ENCODE data around the gene SNX25.

SNX25 gene

DNA sequence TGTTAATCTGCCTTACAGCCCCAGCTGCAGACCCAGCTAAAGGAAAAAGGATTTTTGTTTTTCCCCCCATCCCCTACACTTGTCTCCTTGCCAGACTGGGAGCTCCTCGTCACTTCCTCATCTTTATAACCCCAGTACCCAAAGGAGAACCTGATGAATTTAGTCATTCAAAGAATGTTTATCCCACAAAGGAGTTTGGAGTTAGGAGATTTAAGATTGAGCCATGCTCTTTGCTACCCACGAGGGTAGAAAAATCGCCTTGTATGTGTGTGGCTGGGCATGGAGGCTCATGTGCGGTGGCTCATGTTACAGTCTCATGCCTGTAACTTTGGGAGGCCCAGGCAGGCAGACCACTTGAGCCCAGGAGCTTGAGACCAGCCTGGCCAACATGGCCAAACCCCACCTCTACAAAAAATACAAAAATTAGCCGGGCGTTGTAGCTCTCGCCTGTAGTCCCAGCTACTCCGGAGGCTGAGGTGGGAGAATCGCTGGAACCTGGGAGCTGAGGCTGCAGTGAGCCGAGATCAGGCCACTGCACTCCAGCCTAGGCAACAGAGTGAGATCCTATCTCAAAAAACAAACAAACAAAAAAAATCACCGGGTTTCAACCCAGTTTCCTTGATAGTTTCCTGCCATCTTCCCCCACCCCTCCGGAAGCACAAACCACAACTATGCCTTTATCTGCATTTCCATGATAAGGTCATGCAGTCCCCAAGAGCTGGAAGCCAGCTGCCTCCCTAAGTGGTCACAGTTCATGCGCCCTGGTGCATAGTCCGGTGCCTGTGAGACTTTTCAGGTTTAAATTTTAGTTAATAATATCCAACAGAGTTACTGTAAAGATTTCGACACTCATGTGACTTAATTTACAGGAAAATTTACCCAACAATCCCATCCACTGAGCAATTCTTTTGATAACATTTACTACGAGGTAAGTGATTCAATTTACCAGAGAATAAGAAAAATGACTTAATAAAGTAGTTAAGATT is 7.1 kb upstream of the SNX25 start (continued):
- TF ChIP-seq BCL6B (tag by site-specific recombination; IDR thresholded peaks at IDR 0.05) (peak; percentile 60), IKZF3 (tag by site-specific recombination; IDR thresholded peaks at IDR 0.05) (peak; percentile 32; the same call in 1 of the 2 replicates), TCF7L2 (IDR thresholded peaks at IDR 0.05; ENCODE audit: borderline replicate concordance, low read depth, low read length) (0 out of 2 replicates have a peak, but pooled peaks have one; percentile 41), ZBTB17 (tag by site-specific recombination; IDR thresholded peaks at IDR 0.05) (peak; percentile 81), WT1 (tag by site-specific recombination; IDR thresholded peaks at IDR 0.05) (peak; percentile 26; the same call in 1 of the 2 replicates), MZF1 (tag by site-specific recombination; IDR thresholded peaks at IDR 0.05; ENCODE audit: borderline replicate concordance) (peak; percentile 95; the same call in 1 of the 2 replicates), ZNF274 (IDR thresholded peaks at IDR 0.05; ENCODE audit: low read length) (no peak), ZNF274 (tag by site-specific recombination; IDR thresholded peaks at IDR 0.05; ENCODE audit: borderline replicate concordance) (no peak), ZBTB44 (tag by site-specific recombination; IDR thresholded peaks at IDR 0.05) (0 out of 2 replicates have a peak, but pooled peaks have one; percentile 22), ZNF114 (tag by site-specific recombination; IDR thresholded peaks at IDR 0.05) (no peak), ZNF548 (tag by site-specific recombination; IDR thresholded peaks at IDR 0.05) (no peak), SP7 (tag by site-specific recombination; IDR thresholded peaks at IDR 0.05) (peak; percentile 69; the same call in 1 of the 2 replicates), TRIM28 (IDR thresholded peaks at IDR 0.05; ENCODE audit: borderline replicate concordance, low read length) (peak; percentile 26; the same call in 1 of the 2 replicates), ZEB2 (tag by site-specific recombination; IDR thresholded peaks at IDR 0.05) (peak; percentile 41; the same call in 1 of the 2 replicates), OSR2 (tag by site-specific recombination; IDR thresholded peaks at IDR 0.05) (peak; percentile 89), ZNF843 (tag by site-specific recombination; IDR thresholded peaks at IDR 0.05) (peak; percentile 55), KLF10 (tag by site-specific recombination; IDR thresholded peaks at IDR 0.05) (no peak), INSM2 (tag by site-specific recombination; IDR thresholded peaks at IDR 0.05) (0 out of 2 replicates have a peak, but pooled peaks have one; percentile 25)
- TF ChIP-seq, protein P1, sequence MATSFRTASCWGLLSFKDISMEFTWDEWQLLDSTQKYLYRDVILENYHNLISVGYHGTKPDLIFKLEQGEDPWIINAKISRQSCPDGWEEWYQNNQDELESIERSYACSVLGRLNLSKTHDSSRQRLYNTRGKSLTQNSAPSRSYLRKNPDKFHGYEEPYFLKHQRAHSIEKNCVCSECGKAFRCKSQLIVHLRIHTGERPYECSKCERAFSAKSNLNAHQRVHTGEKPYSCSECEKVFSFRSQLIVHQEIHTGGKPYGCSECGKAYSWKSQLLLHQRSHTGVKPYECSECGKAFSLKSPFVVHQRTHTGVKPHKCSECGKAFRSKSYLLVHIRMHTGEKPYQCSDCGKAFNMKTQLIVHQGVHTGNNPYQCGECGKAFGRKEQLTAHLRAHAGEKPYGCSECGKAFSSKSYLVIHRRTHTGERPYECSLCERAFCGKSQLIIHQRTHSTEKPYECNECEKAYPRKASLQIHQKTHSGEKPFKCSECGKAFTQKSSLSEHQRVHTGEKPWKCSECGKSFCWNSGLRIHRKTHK (tag by site-specific recombination; IDR thresholded peaks at IDR 0.05) = no peak
- TF ChIP-seq, protein P2, sequence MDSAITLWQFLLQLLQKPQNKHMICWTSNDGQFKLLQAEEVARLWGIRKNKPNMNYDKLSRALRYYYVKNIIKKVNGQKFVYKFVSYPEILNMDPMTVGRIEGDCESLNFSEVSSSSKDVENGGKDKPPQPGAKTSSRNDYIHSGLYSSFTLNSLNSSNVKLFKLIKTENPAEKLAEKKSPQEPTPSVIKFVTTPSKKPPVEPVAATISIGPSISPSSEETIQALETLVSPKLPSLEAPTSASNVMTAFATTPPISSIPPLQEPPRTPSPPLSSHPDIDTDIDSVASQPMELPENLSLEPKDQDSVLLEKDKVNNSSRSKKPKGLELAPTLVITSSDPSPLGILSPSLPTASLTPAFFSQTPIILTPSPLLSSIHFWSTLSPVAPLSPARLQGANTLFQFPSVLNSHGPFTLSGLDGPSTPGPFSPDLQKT (IDR thresholded peaks at IDR 0.05; ENCODE audit: borderline replicate concordance, low read depth, low read length) = no peak
- TF ChIP-seq, protein P3, sequence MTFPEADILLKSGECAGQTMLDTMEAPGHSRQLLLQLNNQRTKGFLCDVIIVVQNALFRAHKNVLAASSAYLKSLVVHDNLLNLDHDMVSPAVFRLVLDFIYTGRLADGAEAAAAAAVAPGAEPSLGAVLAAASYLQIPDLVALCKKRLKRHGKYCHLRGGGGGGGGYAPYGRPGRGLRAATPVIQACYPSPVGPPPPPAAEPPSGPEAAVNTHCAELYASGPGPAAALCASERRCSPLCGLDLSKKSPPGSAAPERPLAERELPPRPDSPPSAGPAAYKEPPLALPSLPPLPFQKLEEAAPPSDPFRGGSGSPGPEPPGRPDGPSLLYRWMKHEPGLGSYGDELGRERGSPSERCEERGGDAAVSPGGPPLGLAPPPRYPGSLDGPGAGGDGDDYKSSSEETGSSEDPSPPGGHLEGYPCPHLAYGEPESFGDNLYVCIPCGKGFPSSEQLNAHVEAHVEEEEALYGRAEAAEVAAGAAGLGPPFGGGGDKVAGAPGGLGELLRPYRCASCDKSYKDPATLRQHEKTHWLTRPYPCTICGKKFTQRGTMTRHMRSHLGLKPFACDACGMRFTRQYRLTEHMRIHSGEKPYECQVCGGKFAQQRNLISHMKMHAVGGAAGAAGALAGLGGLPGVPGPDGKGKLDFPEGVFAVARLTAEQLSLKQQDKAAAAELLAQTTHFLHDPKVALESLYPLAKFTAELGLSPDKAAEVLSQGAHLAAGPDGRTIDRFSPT (tag by site-specific recombination; IDR thresholded peaks at IDR 0.05) = no peak
- TF ChIP-seq, protein P4, sequence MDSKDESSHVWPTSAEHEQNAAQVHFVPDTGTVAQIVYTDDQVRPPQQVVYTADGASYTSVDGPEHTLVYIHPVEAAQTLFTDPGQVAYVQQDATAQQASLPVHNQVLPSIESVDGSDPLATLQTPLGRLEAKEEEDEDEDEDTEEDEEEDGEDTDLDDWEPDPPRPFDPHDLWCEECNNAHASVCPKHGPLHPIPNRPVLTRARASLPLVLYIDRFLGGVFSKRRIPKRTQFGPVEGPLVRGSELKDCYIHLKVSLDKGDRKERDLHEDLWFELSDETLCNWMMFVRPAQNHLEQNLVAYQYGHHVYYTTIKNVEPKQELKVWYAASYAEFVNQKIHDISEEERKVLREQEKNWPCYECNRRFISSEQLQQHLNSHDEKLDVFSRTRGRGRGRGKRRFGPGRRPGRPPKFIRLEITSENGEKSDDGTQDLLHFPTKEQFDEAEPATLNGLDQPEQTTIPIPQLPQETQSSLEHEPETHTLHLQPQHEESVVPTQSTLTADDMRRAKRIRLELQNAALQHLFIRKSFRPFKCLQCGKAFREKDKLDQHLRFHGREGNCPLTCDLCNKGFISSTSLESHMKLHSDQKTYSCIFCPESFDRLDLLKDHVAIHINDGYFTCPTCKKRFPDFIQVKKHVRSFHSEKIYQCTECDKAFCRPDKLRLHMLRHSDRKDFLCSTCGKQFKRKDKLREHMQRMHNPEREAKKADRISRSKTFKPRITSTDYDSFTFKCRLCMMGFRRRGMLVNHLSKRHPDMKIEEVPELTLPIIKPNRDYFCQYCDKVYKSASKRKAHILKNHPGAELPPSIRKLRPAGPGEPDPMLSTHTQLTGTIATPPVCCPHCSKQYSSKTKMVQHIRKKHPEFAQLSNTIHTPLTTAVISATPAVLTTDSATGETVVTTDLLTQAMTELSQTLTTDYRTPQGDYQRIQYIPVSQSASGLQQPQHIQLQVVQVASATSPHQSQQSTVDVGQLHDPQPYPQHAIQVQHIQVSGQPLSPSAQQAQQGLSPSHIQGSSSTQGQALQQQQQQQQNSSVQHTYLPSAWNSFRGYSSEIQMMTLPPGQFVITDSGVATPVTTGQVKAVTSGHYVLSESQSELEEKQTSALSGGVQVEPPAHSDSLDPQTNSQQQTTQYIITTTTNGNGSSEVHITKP (tag by site-specific recombination; IDR thresholded peaks at IDR 0.05) = peak; percentile 52
